ENCODE data around the gene NFYA. TPM values are rescaled to one million over a fixed set of nuclear protein-coding genes. Genes with fewer than 3 reads are reported as not detected.

NFYA gene
- total RNA-seq, result 10 to 100 TPM; 11.2 to 32.7 (median 16.0) TPM

GRCh38 chr6:41072836-41073202, at the start of gene NFYA:
Gene NFYA, plus strand, starts transcription at chr6:41072974. Its CDS starts 6,116 bp downstream, at chr6:41079090.
- peak; percentile 99 for DNase-seq (ENCODE audit: low spot score in 2 of 2)

GRCh38 chr6:41023114-41023513, 49.7 kb upstream of the NFYA start:
- no peak overlapping the region for H3K27ac ChIP-seq
- H3K27me3 ChIP-seq, result no peaks in the 10 kb centered on the region
- DNase-seq (ENCODE audit: low spot score in 2 of 2), result no peak
- H3K9me3 ChIP-seq, result peaks cover 0 to 3% (median 0%) of the 10 kb centered on the region in 4 donors
- WGBS, 2 donors, result 95% methylated on average over 3 of the region's 3 CpGs
- no peak overlapping the region for H3K4me3 ChIP-seq
- no peak for TF ChIP-seq POLR2A (IDR thresholded peaks at IDR 0.05)
- TF ChIP-seq CTCF (IDR thresholded peaks at IDR 0.05), result no peak
- TF ChIP-seq EP300 (IDR thresholded peaks at IDR 0.05), result no peak
- peaks cover 0 to 11% (median 8%) of the 10 kb centered on the region in 4 donors for H3K4me1 ChIP-seq
- H3K36me3 ChIP-seq, result no peaks in the 10 kb centered on the region

More at GRCh38 chr6:41072836-41073202, at the start of gene NFYA:
- Histone ChIP-seq H3K4me1 (peaks cover 0 to 50% (median 23%) of the 10 kb centered on the region in 4 donors), H3K36me3 (peaks cover 0 to 24% (median 0%) of the 10 kb centered on the region in 3 donors), H3K27me3 (no peaks in the 10 kb centered on the region), H3K9me3 (no peaks in the 10 kb centered on the region), H3K4me3 (peak within 1 kb of the TSS; percentile 81 to 97 (median 85)), H3K27ac (peak within 1 kb of the TSS; percentile 98 to 100 (median 100))
- no peak for TF ChIP-seq POLR2A (IDR thresholded peaks at IDR 0.05)
- TF ChIP-seq EP300 (IDR thresholded peaks at IDR 0.05), result peak; percentile 23 to 56
- TF ChIP-seq CTCF (IDR thresholded peaks at IDR 0.05), result no peak
- WGBS, 2 donors, result 0% methylated on average over 15 to 37 of the region's 37 CpGs

- Histone ChIP-seq H3K27ac (no peak overlapping the region), H3K4me1 (peaks cover 0 to 21% (median 14%) of the 10 kb centered on the region in 4 donors), H3K36me3 (no peaks in the 10 kb centered on the region), H3K4me3 (no peak overlapping the region), H3K9me3 (no peaks in the 10 kb centered on the region), H3K27me3 (no peaks in the 10 kb centered on the region)
- WGBS, 2 donors, result 71 to 79% methylated on average over 3 of the region's 3 CpGs
- TF ChIP-seq POLR2A (IDR thresholded peaks at IDR 0.05) (no peak), EP300 (IDR thresholded peaks at IDR 0.05) (no peak), CTCF (IDR thresholded peaks at IDR 0.05) (no peak)
- no peak for DNase-seq (ENCODE audit: low spot score in 2 of 2)
Measured at GRCh38 chr6:41025966-41026530, 46.7 kb upstream of the NFYA start.

- peaks cover 0 to 21% (median 14%) of the 10 kb centered on the region in 4 donors for H3K4me1 ChIP-seq
- H3K27ac ChIP-seq, result peak overlapping the region in 3 of 4 donors; percentile 45 to 85 (median 57)
- H3K36me3 ChIP-seq, result no peaks in the 10 kb centered on the region
- WGBS, 2 donors, result 35 to 47% methylated on average over 4 of the region's 4 CpGs
- no peak for DNase-seq (ENCODE audit: low spot score in 2 of 2)
- H3K4me3 ChIP-seq, result peak overlapping the region in 3 of 4 donors; percentile 15 to 62 (median 51)
- H3K9me3 ChIP-seq, result no peaks in the 10 kb centered on the region
- no peaks in the 10 kb centered on the region for H3K27me3 ChIP-seq
- TF ChIP-seq POLR2A (IDR thresholded peaks at IDR 0.05) (no peak), EP300 (IDR thresholded peaks at IDR 0.05) (no peak), CTCF (IDR thresholded peaks at IDR 0.05) (no peak)
Measured at GRCh38 chr6:41027241-41027640, 45.5 kb upstream of the NFYA start.

GRCh38 chr6:41027799-41028560, 44.8 kb upstream of the NFYA start:
- Histone ChIP-seq H3K4me3 (peak overlapping the region; percentile 15 to 62 (median 40)), H3K9me3 (no peaks in the 10 kb centered on the region), H3K27me3 (no peaks in the 10 kb centered on the region), H3K4me1 (peaks cover 0 to 21% (median 14%) of the 10 kb centered on the region in 4 donors), H3K36me3 (peaks cover 0 to 4% (median 0%) of the 10 kb centered on the region in 3 donors), H3K27ac (peak overlapping the region in 3 of 4 donors; percentile 45 to 85 (median 57))
- 0 to 3% methylated on average over 25 to 28 of the region's 45 CpGs for WGBS, 2 donors
- TF ChIP-seq POLR2A (IDR thresholded peaks at IDR 0.05), result no peak
- TF ChIP-seq EP300 (IDR thresholded peaks at IDR 0.05), result peak in 1 of 2 donors; percentile 33
- peak; percentile 96 to 99 (median 97) for TF ChIP-seq CTCF (IDR thresholded peaks at IDR 0.05)
- DNase-seq (ENCODE audit: low spot score in 2 of 2), result peak; percentile 82 to 86

All from tibial nerve (tissue), 4 donors.